CD14-positive monocyte (primary cell): ENCODE data around the gene PKIB. TPM values are rescaled to one million over a fixed set of nuclear protein-coding genes. Genes with fewer than 3 reads are reported as not detected.

Experiments used
- DNase-seq, 3 donors: peaks; one replicate each; pipeline ENCODE4 v3.0.0-alpha.2; 2011 to 2022
- H2AFZ ChIP-seq: 2 replicates; pipeline ENCODE4 v1.6.0; 2012; ENCODE audit warnings: mild to moderate bottlenecking, low read depth, low read length, inconsistent platforms; ENCODE audit not compliant: insufficient read depth, poor library complexity, severe bottlenecking
- H3K27ac ChIP-seq, 2 donors: 1 replicate in 1 of 2; 2 replicates in 1 of 2; pipeline ENCODE4 v1.5.1; 2012 to 2013; ENCODE audit warnings: low read length in 2 of 2, control low read depth in 1 of 2, inconsistent platforms in 1 of 2, low read depth in 1 of 2, mild to moderate bottlenecking in 1 of 2
- H3K27me3 ChIP-seq, 2 donors: one replicate each; pipeline versions ENCODE4 v1.6.0 to v1.6.1; 2011 to 2013; ENCODE audit warnings: low read length in 2 of 2; ENCODE audit not compliant: control insufficient read depth in 2 of 2, insufficient read depth in 2 of 2
- H3K36me3 ChIP-seq, 2 donors: replicated peaks in 1 of 2; 1 replicate in 1 of 2; 2 replicates in 1 of 2; pipeline versions ENCODE4 v1.5.1 to v1.6.1; 2012 to 2013; ENCODE audit warnings: low read length in 2 of 2, control low read depth in 1 of 2, inconsistent platforms in 1 of 2, mild to moderate bottlenecking in 1 of 2; ENCODE audit not compliant: insufficient read depth in 2 of 2, control insufficient read depth in 1 of 2
- H3K4me1 ChIP-seq, 2 donors: 1 replicate in 1 of 2; 2 replicates in 1 of 2; pipeline versions ENCODE4 v1.5.1 to v1.6.1; 2012 to 2013; ENCODE audit warnings: low read length in 2 of 2, control low read depth in 1 of 2, inconsistent platforms in 1 of 2, mild to moderate bottlenecking in 1 of 2, moderate library complexity in 1 of 2; ENCODE audit not compliant: insufficient read depth in 2 of 2, control insufficient read depth in 1 of 2
- H3K4me2 ChIP-seq: replicated peaks from 2 replicates; pipeline ENCODE3; 2012; ENCODE audit warnings: low read length, moderate library complexity, mild to moderate bottlenecking; ENCODE audit not compliant: poor library complexity, severe bottlenecking; ENCODE audit errors: extremely low read depth
- H3K4me3 ChIP-seq, 3 experiments: fragments of 200-600 bp in 1 of 3; sonication (generic) in 1 of 3; replicated peaks in 1 of 3; 1 replicate in 2 of 3; 2 replicates in 1 of 3; pipeline ENCODE4 v1.5.1; 2011 to 2013; ENCODE audit warnings: low read length in 3 of 3, mild to moderate bottlenecking in 3 of 3, control low read depth in 2 of 3, low read depth in 2 of 3, inconsistent platforms in 1 of 3, moderate library complexity in 1 of 3
- H3K79me2 ChIP-seq: 2 replicates; pipeline ENCODE4 v1.6.0; 2012; ENCODE audit warnings: mild to moderate bottlenecking, control low read depth, inconsistent platforms, low read length, moderate library complexity; ENCODE audit not compliant: insufficient read depth
- H3K9ac ChIP-seq: 2 replicates; pipeline ENCODE4 v1.6.0; 2017; ENCODE audit warnings: low read length, mild to moderate bottlenecking; ENCODE audit not compliant: insufficient read depth, poor library complexity, severe bottlenecking
- H3K9me3 ChIP-seq, 2 donors: replicated peaks in 1 of 2; 1 replicate in 1 of 2; 2 replicates in 1 of 2; pipeline versions ENCODE4 v1.5.1 to v1.6.1; 2012 to 2013; ENCODE audit warnings: low read length in 2 of 2, control low read depth in 1 of 2; ENCODE audit not compliant: control insufficient read depth in 1 of 2, insufficient read depth in 1 of 2
- H4K20me1 ChIP-seq: 2 replicates; pipeline ENCODE4 v1.6.0; 2012; ENCODE audit warnings: mild to moderate bottlenecking, low read length, control low read depth, moderate library complexity; ENCODE audit not compliant: insufficient read depth
- H3K27ac Mint-ChIP-seq, 7 donors: one replicate each; pipeline ENCODE4 v1.8.0; 2020; ENCODE audit warnings: mild to moderate bottlenecking in 7 of 7, mixed read lengths in 7 of 7, moderate library complexity in 6 of 7, inconsistent platforms in 2 of 7
- H3K27me3 Mint-ChIP-seq, 3 donors: one replicate each; pipeline ENCODE4 v1.8.0; 2021 to 2022; ENCODE audit warnings: low read depth in 3 of 3, mild to moderate bottlenecking in 3 of 3, mixed read lengths in 3 of 3, moderate library complexity in 3 of 3, inconsistent platforms in 1 of 3
- H3K36me3 Mint-ChIP-seq, 2 donors: one replicate each; pipeline ENCODE4 v1.8.0; 2020; ENCODE audit warnings: mixed read lengths in 2 of 2, inconsistent platforms in 1 of 2, mild to moderate bottlenecking in 1 of 2
- H3K4me1 Mint-ChIP-seq: one replicate; pipeline ENCODE4 v1.8.0; 2020; ENCODE audit warnings: mild to moderate bottlenecking, mixed read lengths
- H3K4me3 Mint-ChIP-seq, 2 donors: one replicate each; pipeline ENCODE4 v1.8.0; 2020; ENCODE audit warnings: mild to moderate bottlenecking in 2 of 2, mixed read lengths in 2 of 2, moderate library complexity in 1 of 2
- H3K9me3 Mint-ChIP-seq, 7 donors: one replicate each; pipeline ENCODE4 v1.8.0; 2020 to 2022; ENCODE audit warnings: mixed read lengths in 7 of 7, mild to moderate bottlenecking in 6 of 7, moderate library complexity in 6 of 7, inconsistent platforms in 2 of 7
- CTCF ChIP-seq: fragments of 200-600 bp; IDR thresholded peaks from one replicate; pipeline ENCODE4 v1.8.0; 2022; ENCODE audit warnings: antibody characterized with exemption, mild to moderate bottlenecking
- WGBS: methylation state at CpG from one replicate; pipeline ENCODE4 v1.1.5; 2013; ENCODE audit warnings: missing lambda C conversion rate; ENCODE audit not compliant: insufficient coverage; 5-methylcytosine and 5-hydroxymethylcytosine counted together
- intact Hi-C, 2 donors: fragments of 100-400 bp; cut with micrococcal nuclease; formaldehyde crosslinking; loops; one replicate each; pipeline versions ENCODE4 v1.15.0 to v1.15.1; 2023
- polyA plus RNA-seq, 3 donors: library from polyadenylated mRNA; depleted of rRNA in 1 of 3; unstranded in 2 of 3; stranded (reverse) in 1 of 3; fragments of 300-500 nt in 2 of 3; fragments of >200 nt in 1 of 3; fragmentation: Illumina TruSeq in 2 of 3; gene quantifications; 1 replicate in 2 of 3; 2 replicates in 1 of 3; pipeline ENCODE4 v1.2.3, GENCODE V29; 2012 to 2021

Gene PKIB
- polyA plus RNA-seq, 3 donors, result 1.3 to 2.0 (median 1.4) TPM

GRCh38 chr6:122604676-122605075 lies 5.5 kb upstream of the PKIB start:
- Histone ChIP-seq H3K36me3 (no peaks in the 10 kb centered on the region), H3K4me2 (no peak overlapping the region), H3K79me2 (no peaks in the 10 kb centered on the region), H3K4me1 (peaks cover 1 to 2% of the 10 kb centered on the region in 2 donors), H3K27ac (no peak overlapping the region), H3K9me3 (no peaks in the 10 kb centered on the region), H4K20me1 (no peaks in the 10 kb centered on the region), H2AFZ (no peak overlapping the region), H3K27me3 (peaks cover 2 to 7% of the 10 kb centered on the region in 2 donors), H3K4me3 (no peak overlapping the region), H3K9ac (no peak overlapping the region)
- H3K9me3 Mint-ChIP-seq, result peaks cover 0 to 3% (median 0%) of the 10 kb centered on the region in 7 donors
- no peak for DNase-seq
- intact Hi-C loops, result no loop called here
- no peak overlapping the region for H3K27ac Mint-ChIP-seq
- no peaks in the 10 kb centered on the region for H3K36me3 Mint-ChIP-seq
- no peak overlapping the region for H3K4me3 Mint-ChIP-seq
- no peak for TF ChIP-seq CTCF
- peaks cover 3% of the 10 kb centered on the region for H3K4me1 Mint-ChIP-seq
- peaks cover 9 to 22% (median 15%) of the 10 kb centered on the region in 3 donors for H3K27me3 Mint-ChIP-seq

GRCh38 chr6:122610690-122611455 lies 668 bp downstream of the PKIB start:
- H3K4me1 ChIP-seq, result peaks cover 19 to 22% of the 10 kb centered on the region in 2 donors
- H3K27me3 ChIP-seq, result peaks cover 30 to 55% of the 10 kb centered on the region in 2 donors
- peaks cover 38 to 51% (median 38%) of the 10 kb centered on the region in 3 donors for H3K27me3 Mint-ChIP-seq
- DNase-seq, result peak; percentile 12 to 39 (median 33)
- H3K27ac ChIP-seq, result peak overlapping the region in 1 of 2 donors; percentile 58
- H3K9ac ChIP-seq, result peak overlapping the region; percentile 60
- H3K9me3 ChIP-seq, result peaks cover 0 to 6% of the 10 kb centered on the region in 2 donors
- H3K36me3 ChIP-seq, result no peaks in the 10 kb centered on the region
- intact Hi-C loops, result no loop called here
- H3K36me3 Mint-ChIP-seq, result peaks cover 2% of the 10 kb centered on the region in 2 donors
- 1% methylated on average over 29 of the region's 42 CpGs for WGBS
- peaks cover 20% of the 10 kb centered on the region for H3K4me1 Mint-ChIP-seq
- H3K4me2 ChIP-seq, result peak overlapping the region; percentile 96
- no peaks in the 10 kb centered on the region for H4K20me1 ChIP-seq
- TF ChIP-seq CTCF, result peak; percentile 7
- H3K27ac Mint-ChIP-seq, result peak overlapping the region in 3 of 7 donors; percentile 12 to 63 (median 27)
- peaks cover 0 to 16% (median 2%) of the 10 kb centered on the region in 7 donors for H3K9me3 Mint-ChIP-seq
- peak overlapping the region; percentile 42 to 82 (median 53) for H3K4me3 ChIP-seq
- H3K4me3 Mint-ChIP-seq, result peak overlapping the region; percentile 78 to 97
- peak overlapping the region; percentile 91 for H2AFZ ChIP-seq
- H3K79me2 ChIP-seq, result no peaks in the 10 kb centered on the region
